Measurements from ENCODE around the gene MLLT10.
"Not testable (repeated sequence)": the region's sequence is repeated elsewhere in the genome, so short reads cannot be mapped to it uniquely, and the experiment has no call there.

Gene MLLT10

DNA sequence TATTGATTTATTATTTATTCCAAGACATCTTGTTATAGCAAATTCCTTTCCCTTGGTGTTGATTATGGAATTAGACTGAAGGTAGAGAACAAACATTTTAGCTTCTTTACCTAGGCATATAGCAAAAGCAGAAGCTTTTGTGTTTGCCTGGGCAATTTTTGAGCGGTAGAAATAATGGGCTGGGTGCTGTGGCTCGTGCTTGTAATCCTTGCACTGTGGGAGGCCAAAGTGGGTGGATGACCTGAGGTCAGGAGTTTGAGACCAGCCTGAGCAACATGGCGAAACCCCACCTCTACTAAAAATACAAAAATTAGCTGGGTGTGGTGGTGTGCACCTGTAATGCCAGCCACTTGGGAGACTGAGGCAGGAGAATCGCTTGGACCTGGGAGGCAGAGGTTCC, 6.7 kb downstream of the MLLT10 start:
- H3K4me1 ChIP-seq (ENCODE audit: control insufficient read depth, insufficient read depth, low read length); H3K36me3 ChIP-seq (ENCODE audit: control insufficient read depth, insufficient read depth, low read length); H3K27me3 ChIP-seq (ENCODE audit: control insufficient read depth, insufficient read depth, low read length); H3K4me3 ChIP-seq (ENCODE audit: low read length); H3K9me3 ChIP-seq (ENCODE audit: control insufficient read depth, low read length); H3K9ac ChIP-seq (ENCODE audit: low read length): not testable (repeated sequence)

DNA sequence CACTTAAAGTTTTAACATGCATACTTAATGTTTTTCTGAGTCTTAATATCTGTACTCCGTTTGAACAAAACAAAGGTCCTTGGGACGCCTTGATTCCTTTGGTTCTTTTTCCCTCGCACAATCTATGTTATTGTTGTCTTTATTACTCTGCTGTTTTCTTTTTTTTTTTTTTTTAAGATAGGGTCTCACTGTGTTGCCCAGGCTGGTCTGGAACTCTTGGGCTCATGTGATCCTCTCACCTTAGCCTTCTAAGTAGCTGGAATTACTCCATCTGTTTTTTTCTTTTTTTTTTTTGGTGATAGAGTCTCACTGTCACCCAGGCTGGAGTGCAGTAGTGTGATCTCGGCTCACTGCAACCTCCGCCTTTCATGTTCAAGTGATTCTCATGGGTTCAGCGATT, 13.2 kb downstream of the MLLT10 start:
- Histone ChIP-seq H3K27me3 (ENCODE audit: control insufficient read depth, insufficient read depth, low read length) (no peaks in the 10 kb centered on the region), H3K36me3 (ENCODE audit: control insufficient read depth, insufficient read depth, low read length) (no peaks in the 10 kb centered on the region), H3K4me1 (ENCODE audit: control insufficient read depth, insufficient read depth, low read length) (no peaks in the 10 kb centered on the region)

DNA sequence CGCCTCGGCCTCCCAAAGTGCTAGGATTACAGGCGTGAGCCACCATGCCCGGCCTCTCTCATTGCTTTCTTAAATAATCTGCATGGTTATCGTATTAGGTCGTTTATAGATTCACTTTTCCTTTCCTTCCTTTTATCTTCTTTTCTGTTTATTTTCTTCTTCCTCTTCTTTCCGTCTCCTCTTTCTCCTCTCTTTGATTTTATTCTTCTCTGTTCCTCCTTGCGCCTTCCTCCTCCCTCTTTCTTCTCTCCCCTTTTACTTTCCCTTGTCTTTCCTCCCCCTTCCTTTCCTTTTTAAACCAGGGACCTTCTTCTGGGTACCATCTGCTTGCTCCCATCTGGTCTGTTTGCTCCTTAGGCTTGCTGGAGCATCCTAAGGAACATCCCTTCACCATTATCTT, 18.6 kb downstream of the MLLT10 start:
- Histone ChIP-seq H3K36me3 (ENCODE audit: control insufficient read depth, insufficient read depth, low read length) (no peaks in the 10 kb centered on the region), H3K9me3 (ENCODE audit: control insufficient read depth, low read length) (no peaks in the 10 kb centered on the region), H3K27me3 (ENCODE audit: control insufficient read depth, insufficient read depth, low read length) (no peaks in the 10 kb centered on the region), H3K4me1 (ENCODE audit: control insufficient read depth, insufficient read depth, low read length) (no peaks in the 10 kb centered on the region), H3K4me3 (ENCODE audit: low read length) (no peak overlapping the region), H3K9ac (ENCODE audit: low read length) (no peak overlapping the region)

More for the DNA sequence above, 13.2 kb downstream of the MLLT10 start:
- Histone ChIP-seq H3K9ac (ENCODE audit: low read length) (no peak overlapping the region), H3K4me3 (ENCODE audit: low read length) (no peak overlapping the region), H3K9me3 (ENCODE audit: control insufficient read depth, low read length) (no peaks in the 10 kb centered on the region)

DNA sequence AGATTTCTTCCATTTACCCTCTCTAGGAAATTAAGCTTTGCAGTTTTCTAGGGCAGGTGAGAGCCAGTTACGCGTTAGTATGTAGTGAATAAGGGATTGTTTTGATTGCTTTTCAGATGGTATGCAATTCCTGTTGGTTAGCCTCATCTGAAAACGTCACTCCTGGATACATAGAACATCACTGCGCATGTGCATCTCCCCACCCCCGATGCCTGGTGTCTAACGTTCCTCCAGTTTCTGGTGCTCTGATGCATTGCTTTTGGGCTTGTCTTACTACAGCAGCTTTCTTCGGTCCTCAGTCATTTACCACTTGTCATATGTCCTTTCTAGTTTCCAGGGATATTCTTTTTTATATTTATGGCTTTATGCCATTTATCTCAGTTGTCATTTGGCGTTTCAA, 22.5 kb downstream of the MLLT10 start:
- Histone ChIP-seq H3K4me3 (ENCODE audit: low read length) (no peak overlapping the region), H3K9ac (ENCODE audit: low read length) (no peak overlapping the region), H3K36me3 (ENCODE audit: control insufficient read depth, insufficient read depth, low read length) (no peaks in the 10 kb centered on the region), H3K9me3 (ENCODE audit: control insufficient read depth, low read length) (no peaks in the 10 kb centered on the region), H3K4me1 (ENCODE audit: control insufficient read depth, insufficient read depth, low read length) (no peaks in the 10 kb centered on the region), H3K27me3 (ENCODE audit: control insufficient read depth, insufficient read depth, low read length) (no peaks in the 10 kb centered on the region)

DNA sequence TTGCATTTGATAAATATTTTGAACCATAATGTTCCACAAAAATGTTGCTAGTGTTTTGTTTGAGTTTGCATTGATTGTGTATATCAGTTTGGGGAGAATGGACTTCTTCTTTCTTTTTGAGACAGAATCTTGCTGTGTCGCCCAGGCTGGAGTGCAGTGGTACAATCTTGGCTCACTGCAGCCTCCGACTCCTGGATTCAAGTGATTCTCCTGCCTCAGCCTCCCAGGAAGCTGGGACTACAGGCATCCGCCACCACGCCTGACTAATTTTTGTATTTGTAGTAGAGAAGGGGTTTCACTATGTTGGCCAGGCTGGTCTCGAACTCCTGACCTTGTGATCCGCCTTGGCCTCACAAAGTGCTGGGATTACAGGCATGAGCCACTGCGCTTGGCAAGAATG, 25.0 kb downstream of the MLLT10 start:
- not testable (repeated sequence) for H3K4me3 ChIP-seq (ENCODE audit: low read length); H3K27me3 ChIP-seq (ENCODE audit: control insufficient read depth, insufficient read depth, low read length); H3K9ac ChIP-seq (ENCODE audit: low read length); H3K36me3 ChIP-seq (ENCODE audit: control insufficient read depth, insufficient read depth, low read length); H3K4me1 ChIP-seq (ENCODE audit: control insufficient read depth, insufficient read depth, low read length); H3K9me3 ChIP-seq (ENCODE audit: control insufficient read depth, low read length)

DNA sequence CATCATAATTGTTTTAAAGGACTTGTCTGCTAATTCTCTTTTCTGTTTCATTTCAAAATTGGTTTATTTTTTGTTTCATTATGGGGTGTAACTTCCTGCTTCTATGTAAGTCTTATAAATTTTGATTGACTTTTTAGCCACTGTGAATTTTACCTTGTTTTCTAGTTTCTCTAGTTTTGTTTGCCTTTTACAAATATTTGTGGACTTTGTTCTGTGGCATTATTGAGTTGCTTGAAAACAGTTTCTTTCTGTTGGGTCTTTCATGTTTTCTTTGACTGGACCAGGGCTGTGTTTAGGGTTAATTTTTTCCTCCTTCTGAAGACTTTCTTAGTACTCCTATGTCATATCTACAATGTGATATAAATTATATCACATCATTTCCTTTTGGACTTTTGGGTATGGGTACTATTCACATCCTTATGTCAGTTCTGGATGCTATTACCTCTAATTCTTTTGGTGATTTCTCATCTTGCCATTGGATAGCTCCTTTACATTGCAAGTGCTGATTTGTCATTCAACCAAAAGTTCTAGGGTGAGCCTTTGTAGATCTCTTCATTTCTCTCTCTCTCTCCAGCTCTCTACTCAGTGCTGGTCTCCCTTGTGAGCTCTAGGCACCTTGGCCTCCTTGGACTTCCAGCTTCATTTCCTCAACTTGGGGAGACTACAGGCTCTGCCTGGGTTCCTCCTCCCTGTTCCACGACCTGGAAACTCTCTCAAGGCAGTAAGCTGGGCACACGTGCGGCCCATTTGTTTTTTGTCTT, 36.9 kb downstream of the MLLT10 start:
- Histone ChIP-seq H3K36me3 (ENCODE audit: control insufficient read depth, insufficient read depth, low read length) (no peaks in the 10 kb centered on the region), H3K27me3 (ENCODE audit: control insufficient read depth, insufficient read depth, low read length) (no peaks in the 10 kb centered on the region), H3K9me3 (ENCODE audit: control insufficient read depth, low read length) (no peaks in the 10 kb centered on the region), H3K4me1 (ENCODE audit: control insufficient read depth, insufficient read depth, low read length) (peaks cover 25% of the 10 kb centered on the region), H3K4me3 (ENCODE audit: low read length) (no peak overlapping the region), H3K9ac (ENCODE audit: low read length) (no peak overlapping the region)

DNA sequence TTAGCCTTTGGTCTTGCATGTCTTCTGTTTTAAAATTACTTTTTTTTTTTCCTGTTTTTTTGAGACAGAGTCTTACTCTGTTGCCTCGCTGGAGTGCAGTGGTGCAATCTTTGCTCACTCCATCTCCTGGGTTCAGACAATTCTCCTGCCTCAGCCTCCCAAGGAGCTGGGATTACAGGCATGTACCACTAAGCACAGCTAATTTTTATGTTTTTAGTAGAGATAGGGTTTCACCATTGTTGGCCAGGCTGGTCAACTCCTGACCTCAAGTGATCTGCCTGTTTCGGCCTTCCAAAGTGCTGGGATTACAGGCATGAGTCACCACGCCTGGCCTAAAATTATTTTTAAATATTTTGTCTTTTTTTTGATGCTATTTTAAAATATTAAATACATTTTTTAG, 38.5 kb downstream of the MLLT10 start:
- H3K9ac ChIP-seq (ENCODE audit: low read length), result no peak overlapping the region
- no peaks in the 10 kb centered on the region for H3K9me3 ChIP-seq (ENCODE audit: control insufficient read depth, low read length)
- no peaks in the 10 kb centered on the region for H3K36me3 ChIP-seq (ENCODE audit: control insufficient read depth, insufficient read depth, low read length)
- no peaks in the 10 kb centered on the region for H3K27me3 ChIP-seq (ENCODE audit: control insufficient read depth, insufficient read depth, low read length)
- H3K4me3 ChIP-seq (ENCODE audit: low read length), result no peak overlapping the region
- peaks cover 15% of the 10 kb centered on the region for H3K4me1 ChIP-seq (ENCODE audit: control insufficient read depth, insufficient read depth, low read length)

DNA sequence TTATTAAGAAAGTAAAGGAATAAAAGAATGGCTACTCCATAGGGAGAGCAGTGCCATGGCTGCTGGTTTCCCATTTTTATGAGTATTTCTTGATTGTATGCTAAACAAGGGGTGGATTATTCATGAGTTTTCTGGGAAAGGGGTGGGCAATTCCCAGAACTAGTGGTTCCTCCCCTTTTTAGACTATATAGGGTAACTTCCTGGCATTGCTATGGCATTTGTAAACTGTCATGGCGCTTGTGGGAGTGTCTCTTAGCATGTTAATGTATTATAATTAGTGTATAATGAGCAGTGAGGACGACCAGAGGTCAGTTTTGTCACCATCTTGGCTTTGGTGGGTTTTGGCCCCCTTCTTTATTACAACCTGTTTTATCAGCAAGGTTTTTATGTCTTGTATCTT, 40.5 kb downstream of the MLLT10 start:
- H3K27me3 ChIP-seq (ENCODE audit: control insufficient read depth, insufficient read depth, low read length); H3K4me3 ChIP-seq (ENCODE audit: low read length); H3K9me3 ChIP-seq (ENCODE audit: control insufficient read depth, low read length); H3K9ac ChIP-seq (ENCODE audit: low read length); H3K36me3 ChIP-seq (ENCODE audit: control insufficient read depth, insufficient read depth, low read length): not testable (repeated sequence)
- H3K4me1 ChIP-seq (ENCODE audit: control insufficient read depth, insufficient read depth, low read length), result peaks cover 16% of the 10 kb centered on the region

DNA sequence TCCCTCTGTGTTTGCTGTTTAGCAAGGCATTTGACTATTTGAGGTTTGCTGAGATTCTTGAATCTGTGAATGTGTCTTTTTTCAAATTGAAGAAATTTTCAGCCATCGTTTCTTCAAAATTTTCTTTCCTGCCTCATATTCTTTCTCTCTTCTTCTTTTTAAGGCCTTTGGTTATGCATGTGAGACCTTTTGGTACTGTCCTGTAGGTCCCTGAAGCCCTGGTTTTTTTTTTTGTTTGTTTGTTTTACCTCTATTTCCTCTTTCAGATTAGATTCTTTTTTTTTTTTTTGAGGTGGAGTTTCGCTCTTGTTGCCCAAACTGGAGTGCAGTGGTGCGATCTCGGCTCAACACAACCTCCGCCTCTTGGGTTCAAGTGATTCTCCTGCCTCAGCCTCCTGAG, 45.3 kb downstream of the MLLT10 start:
- no peak overlapping the region for H3K9ac ChIP-seq (ENCODE audit: low read length)
- no peaks in the 10 kb centered on the region for H3K9me3 ChIP-seq (ENCODE audit: control insufficient read depth, low read length)
- H3K27me3 ChIP-seq (ENCODE audit: control insufficient read depth, insufficient read depth, low read length), result no peaks in the 10 kb centered on the region

DNA sequence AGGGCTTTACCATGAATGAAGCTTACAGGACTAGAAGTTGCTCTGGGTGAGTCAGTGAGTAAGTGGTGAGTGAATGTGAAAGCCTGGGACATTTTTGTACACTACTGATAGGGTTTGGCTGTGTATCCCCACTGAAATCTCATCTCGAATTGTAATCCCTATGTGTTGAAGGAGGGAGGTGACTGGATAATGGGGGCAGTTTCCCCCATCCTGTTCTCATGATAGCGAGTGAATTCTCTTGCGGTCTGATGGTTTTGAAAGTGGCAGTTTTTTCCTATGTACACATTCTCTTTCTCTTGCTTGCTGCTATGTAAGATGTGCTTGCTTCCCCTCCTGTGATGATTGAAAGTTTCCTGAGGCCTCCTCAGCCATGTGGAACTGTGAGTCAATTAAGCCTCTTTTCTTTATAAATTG, 47.4 kb downstream of the MLLT10 start:
- H3K4me3 ChIP-seq (ENCODE audit: low read length); H3K9me3 ChIP-seq (ENCODE audit: control insufficient read depth, low read length); H3K36me3 ChIP-seq (ENCODE audit: control insufficient read depth, insufficient read depth, low read length); H3K9ac ChIP-seq (ENCODE audit: low read length); H3K27me3 ChIP-seq (ENCODE audit: control insufficient read depth, insufficient read depth, low read length); H3K4me1 ChIP-seq (ENCODE audit: control insufficient read depth, insufficient read depth, low read length): not testable (repeated sequence)

More for the DNA sequence above, 45.3 kb downstream of the MLLT10 start:
- H3K4me3 ChIP-seq (ENCODE audit: low read length), result no peak overlapping the region
- H3K36me3 ChIP-seq (ENCODE audit: control insufficient read depth, insufficient read depth, low read length), result no peaks in the 10 kb centered on the region
- peaks cover 7% of the 10 kb centered on the region for H3K4me1 ChIP-seq (ENCODE audit: control insufficient read depth, insufficient read depth, low read length)

DNA sequence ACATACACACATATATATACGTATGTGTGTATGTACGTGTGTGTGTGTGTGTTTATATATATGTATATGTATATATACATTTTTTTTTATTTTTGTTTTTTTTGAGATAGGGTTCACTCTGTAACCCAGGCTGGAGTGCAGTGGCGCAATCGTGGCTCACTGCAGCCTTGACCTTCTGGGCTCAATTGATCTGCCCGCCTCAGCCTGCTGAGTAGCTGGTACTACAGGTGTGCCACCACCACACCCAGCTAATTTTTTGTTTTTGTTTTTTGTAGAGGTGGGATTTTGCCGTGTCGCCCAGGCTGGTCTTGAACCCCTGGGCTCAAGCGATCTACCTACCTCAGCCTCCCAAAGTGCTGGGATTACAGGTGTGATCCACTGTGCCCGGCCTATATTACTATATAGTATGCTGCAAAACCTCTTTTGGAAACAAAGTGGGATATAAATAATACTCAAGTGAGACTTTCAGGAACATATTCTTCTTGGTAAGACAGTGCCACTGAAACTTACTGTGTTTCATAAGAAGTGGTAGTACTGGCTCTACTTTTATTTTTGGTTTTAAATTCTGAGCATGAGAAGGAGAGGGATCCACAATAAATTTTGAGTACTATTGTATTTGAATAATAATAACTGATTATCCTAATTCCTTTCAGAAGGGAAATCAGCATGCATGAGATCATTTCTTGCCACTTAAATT, 51.0 kb downstream of the MLLT10 start:
- Histone ChIP-seq H3K9ac (ENCODE audit: low read length) (no peak overlapping the region), H3K36me3 (ENCODE audit: control insufficient read depth, insufficient read depth, low read length) (no peaks in the 10 kb centered on the region), H3K4me1 (ENCODE audit: control insufficient read depth, insufficient read depth, low read length) (no peaks in the 10 kb centered on the region), H3K9me3 (ENCODE audit: control insufficient read depth, low read length) (no peaks in the 10 kb centered on the region), H3K27me3 (ENCODE audit: control insufficient read depth, insufficient read depth, low read length) (no peaks in the 10 kb centered on the region), H3K4me3 (ENCODE audit: low read length) (no peak overlapping the region)

DNA sequence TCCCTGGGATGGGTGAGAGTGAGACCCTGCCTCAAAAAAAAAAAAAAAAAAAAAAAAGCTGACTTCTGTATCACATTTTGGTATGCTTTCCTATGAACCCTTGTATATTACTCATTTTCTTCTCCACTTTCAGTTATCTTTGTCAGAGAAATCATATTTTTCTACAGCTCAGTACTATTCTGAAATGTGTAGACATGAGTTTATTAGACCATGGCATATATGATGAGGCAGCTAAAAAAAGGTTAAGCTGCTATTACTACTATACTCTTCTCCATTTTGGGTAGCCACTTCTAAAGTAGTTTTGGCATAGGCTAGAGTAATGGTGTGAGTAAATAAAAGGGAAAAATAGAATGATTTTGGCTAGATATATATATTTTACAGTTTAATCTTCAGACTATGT, 53.4 kb downstream of the MLLT10 start:
- Histone ChIP-seq H3K4me1 (ENCODE audit: control insufficient read depth, insufficient read depth, low read length) (no peaks in the 10 kb centered on the region), H3K27me3 (ENCODE audit: control insufficient read depth, insufficient read depth, low read length) (no peaks in the 10 kb centered on the region), H3K36me3 (ENCODE audit: control insufficient read depth, insufficient read depth, low read length) (no peaks in the 10 kb centered on the region)

More for the DNA sequence above, 53.4 kb downstream of the MLLT10 start:
- no peaks in the 10 kb centered on the region for H3K9me3 ChIP-seq (ENCODE audit: control insufficient read depth, low read length)
- no peak overlapping the region for H3K9ac ChIP-seq (ENCODE audit: low read length)
- H3K4me3 ChIP-seq (ENCODE audit: low read length), result no peak overlapping the region
